WTC11 (cell line): Measurements from ENCODE around the gene RSPH1. TPM values are rescaled to one million over a fixed set of nuclear protein-coding genes. Genes with fewer than 3 reads are reported as not detected.

Source experiments
- ATAC-seq: fragments of 200-7000 bp; cut with Tn5 transposase; 2 replicates; pipeline ENCODE4 v1.10.0; 2021; ENCODE audit warnings: mild to moderate bottlenecking, moderate library complexity
- CTCF ChIA-PET: fragments of 300-600 bp; sonication (Branson Sonifier 250); formaldehyde crosslinking; loops from one replicate; lab custom pipeline; 2021; ENCODE audit warnings: antibody characterized with exemption; lab: Charles Lee
- POLR2A ChIA-PET: fragments of 350-600 bp; sonication (Branson Sonifier 250); formaldehyde crosslinking; loops from one replicate; lab custom pipeline; 2021; ENCODE audit warnings: antibody characterized with exemption; lab: Charles Lee
- DNase-seq: peaks from one replicate; pipeline ENCODE4 v3.0.0; 2021; ENCODE audit warnings: low spot score
- H3K27ac Mint-ChIP-seq: 2 replicates; pipeline ENCODE4 v1.8.0; 2021; ENCODE audit warnings: mixed read lengths
- H3K27me3 Mint-ChIP-seq: 2 replicates; pipeline ENCODE4 v1.8.0; 2021; ENCODE audit warnings: low read depth, mild to moderate bottlenecking, moderate library complexity, mixed read lengths
- H3K36me3 Mint-ChIP-seq: 2 replicates; pipeline ENCODE4 v1.8.0; 2021; ENCODE audit warnings: mixed read lengths
- H3K4me1 Mint-ChIP-seq: 2 replicates; pipeline ENCODE4 v1.8.0; 2022; ENCODE audit warnings: mixed read lengths
- H3K4me3 Mint-ChIP-seq: 2 replicates; pipeline ENCODE4 v1.8.0; 2021; ENCODE audit warnings: mild to moderate bottlenecking, moderate library complexity, mixed read lengths
- H3K9me3 Mint-ChIP-seq: 2 replicates; pipeline ENCODE4 v1.8.0; 2021; ENCODE audit warnings: mixed read lengths
- ATF1 ChIP-seq: sonication (generic); formaldehyde crosslinking; IDR thresholded peaks from 2 replicates; pipeline ENCODE4 v1.8.1; 2023; ENCODE audit warnings: mild to moderate bottlenecking, moderate library complexity, missing genetic modification reagents
- CREM ChIP-seq: sonication (generic); formaldehyde crosslinking; IDR thresholded peaks from 2 replicates; pipeline ENCODE4 v1.8.1; 2022; ENCODE audit warnings: mild to moderate bottlenecking, missing genetic modification reagents, moderate library complexity
- ELF4 ChIP-seq: sonication (generic); formaldehyde crosslinking; IDR thresholded peaks from 2 replicates; pipeline ENCODE4 v1.8.1; 2022; ENCODE audit warnings: low read depth, mild to moderate bottlenecking, moderate library complexity, missing genetic modification reagents
- ESRRA ChIP-seq: sonication (generic); formaldehyde crosslinking; IDR thresholded peaks from 2 replicates; pipeline ENCODE4 v1.8.1; 2022; ENCODE audit warnings: mild to moderate bottlenecking, missing genetic modification reagents, borderline replicate concordance
- GABPB1 ChIP-seq: sonication (generic); formaldehyde crosslinking; IDR thresholded peaks from 2 replicates; pipeline ENCODE4 v1.8.1; 2023; ENCODE audit warnings: mild to moderate bottlenecking, missing genetic modification reagents
- JUN ChIP-seq: sonication (generic); formaldehyde crosslinking; IDR thresholded peaks from 2 replicates; pipeline ENCODE4 v1.8.0; 2023; ENCODE audit warnings: mild to moderate bottlenecking, missing genetic modification reagents
- SMAD3 ChIP-seq: sonication (generic); formaldehyde crosslinking; IDR thresholded peaks from 2 replicates; pipeline ENCODE4 v1.8.0; 2022; ENCODE audit warnings: missing genetic modification reagents, mild to moderate bottlenecking, borderline replicate concordance
- SP1 ChIP-seq: sonication (generic); formaldehyde crosslinking; conservative IDR thresholded peaks from 2 replicates; pipeline ENCODE4 v1.8.1; 2022; ENCODE audit warnings: missing genetic modification reagents
- TEAD1 ChIP-seq: sonication (generic); formaldehyde crosslinking; IDR thresholded peaks from 2 replicates; pipeline ENCODE4 v1.8.0; 2022; ENCODE audit warnings: mild to moderate bottlenecking, missing genetic modification reagents
- ZNF121 ChIP-seq: sonication (generic); formaldehyde crosslinking; IDR thresholded peaks from 2 replicates; pipeline ENCODE4 v1.8.0; 2023; ENCODE audit warnings: missing genetic modification reagents
- ZNF263 ChIP-seq: sonication (generic); formaldehyde crosslinking; IDR thresholded peaks from 2 replicates; pipeline ENCODE4 v1.8.1; 2022; ENCODE audit warnings: low read depth, mild to moderate bottlenecking, moderate library complexity, missing genetic modification reagents
- total RNA-seq: library from RNA; stranded (reverse); gene quantifications from 3 replicates; pipeline ENCODE4 v1.2.3, GENCODE V29; 2021
- TF ChIP-seq, protein P1 (sequence below): sonication (generic); formaldehyde crosslinking; IDR thresholded peaks from 2 replicates; pipeline ENCODE4 v1.8.1; 2023; ENCODE audit warnings: mild to moderate bottlenecking, missing genetic modification reagents, borderline replicate concordance
- TF ChIP-seq, protein P2 (sequence below): sonication (generic); formaldehyde crosslinking; IDR thresholded peaks from 2 replicates; pipeline ENCODE4 v1.8.1; 2022; ENCODE audit warnings: missing genetic modification reagents, borderline replicate concordance
- TF ChIP-seq, protein P3 (sequence below): sonication (generic); formaldehyde crosslinking; IDR thresholded peaks from 2 replicates; pipeline ENCODE4 v1.8.0; 2022; ENCODE audit warnings: mild to moderate bottlenecking, missing genetic modification reagents
- TF ChIP-seq, protein P4 (sequence below): sonication (generic); formaldehyde crosslinking; IDR thresholded peaks from 2 replicates; pipeline ENCODE4 v1.8.0; 2023; ENCODE audit warnings: missing genetic modification reagents
- TF ChIP-seq, protein P5 (sequence below): sonication (generic); formaldehyde crosslinking; IDR thresholded peaks from 2 replicates; pipeline ENCODE4 v1.8.1; 2023; ENCODE audit warnings: mild to moderate bottlenecking, moderate library complexity, missing genetic modification reagents
- TF ChIP-seq, protein P6 (sequence below): fragments of 250-450 bp; sonication (Bioruptor Pico); conservative IDR thresholded peaks from 2 replicates; pipeline ENCODE4 v1.9.0; 2021; ENCODE audit warnings: mild to moderate bottlenecking
- TF ChIP-seq, protein P7 (sequence below): fragments of 250-450 bp; sonication (Bioruptor Pico); IDR thresholded peaks from 2 replicates; pipeline ENCODE4 v1.9.0; 2021; ENCODE audit warnings: mild to moderate bottlenecking
- TF ChIP-seq, protein P8 (sequence below): fragments of 250-450 bp; sonication (Bioruptor Pico); IDR thresholded peaks from 2 replicates; pipeline ENCODE4 v2.1.2; 2022; ENCODE audit warnings: mild to moderate bottlenecking, moderate library complexity
- TF ChIP-seq, protein P9 (sequence below): sonication (generic); formaldehyde crosslinking; IDR thresholded peaks from 2 replicates; pipeline ENCODE4 v1.8.0; 2023; ENCODE audit warnings: missing genetic modification reagents, mild to moderate bottlenecking, borderline replicate concordance

The RSPH1 gene
- total RNA-seq, 1 experiment from 2014 or later, result 0.11 TPM

DNA sequence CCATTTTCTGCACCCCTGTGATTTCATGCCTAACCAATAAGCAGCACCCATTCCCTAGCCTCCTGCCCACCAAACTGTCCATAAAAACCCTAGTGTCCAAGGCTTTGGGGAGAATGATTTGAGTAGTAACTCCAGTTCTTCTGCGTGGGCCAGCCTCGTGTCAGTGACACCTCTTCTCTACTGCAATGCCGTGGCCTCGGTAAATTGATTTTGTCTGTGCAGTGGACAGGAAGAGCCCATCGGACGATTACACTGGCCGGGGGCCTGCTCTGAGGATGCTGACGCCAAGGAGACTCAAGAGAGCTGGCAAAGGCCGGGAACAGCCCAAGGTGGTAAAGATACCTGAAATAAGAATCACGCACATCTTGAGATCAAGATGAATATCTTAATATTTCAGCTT is 29.3 kb downstream of the RSPH1 start:
- POLR2A ChIA-PET, result no interaction called here
- H3K27ac Mint-ChIP-seq, result no peak overlapping the region
- TF ChIP-seq, protein P1, sequence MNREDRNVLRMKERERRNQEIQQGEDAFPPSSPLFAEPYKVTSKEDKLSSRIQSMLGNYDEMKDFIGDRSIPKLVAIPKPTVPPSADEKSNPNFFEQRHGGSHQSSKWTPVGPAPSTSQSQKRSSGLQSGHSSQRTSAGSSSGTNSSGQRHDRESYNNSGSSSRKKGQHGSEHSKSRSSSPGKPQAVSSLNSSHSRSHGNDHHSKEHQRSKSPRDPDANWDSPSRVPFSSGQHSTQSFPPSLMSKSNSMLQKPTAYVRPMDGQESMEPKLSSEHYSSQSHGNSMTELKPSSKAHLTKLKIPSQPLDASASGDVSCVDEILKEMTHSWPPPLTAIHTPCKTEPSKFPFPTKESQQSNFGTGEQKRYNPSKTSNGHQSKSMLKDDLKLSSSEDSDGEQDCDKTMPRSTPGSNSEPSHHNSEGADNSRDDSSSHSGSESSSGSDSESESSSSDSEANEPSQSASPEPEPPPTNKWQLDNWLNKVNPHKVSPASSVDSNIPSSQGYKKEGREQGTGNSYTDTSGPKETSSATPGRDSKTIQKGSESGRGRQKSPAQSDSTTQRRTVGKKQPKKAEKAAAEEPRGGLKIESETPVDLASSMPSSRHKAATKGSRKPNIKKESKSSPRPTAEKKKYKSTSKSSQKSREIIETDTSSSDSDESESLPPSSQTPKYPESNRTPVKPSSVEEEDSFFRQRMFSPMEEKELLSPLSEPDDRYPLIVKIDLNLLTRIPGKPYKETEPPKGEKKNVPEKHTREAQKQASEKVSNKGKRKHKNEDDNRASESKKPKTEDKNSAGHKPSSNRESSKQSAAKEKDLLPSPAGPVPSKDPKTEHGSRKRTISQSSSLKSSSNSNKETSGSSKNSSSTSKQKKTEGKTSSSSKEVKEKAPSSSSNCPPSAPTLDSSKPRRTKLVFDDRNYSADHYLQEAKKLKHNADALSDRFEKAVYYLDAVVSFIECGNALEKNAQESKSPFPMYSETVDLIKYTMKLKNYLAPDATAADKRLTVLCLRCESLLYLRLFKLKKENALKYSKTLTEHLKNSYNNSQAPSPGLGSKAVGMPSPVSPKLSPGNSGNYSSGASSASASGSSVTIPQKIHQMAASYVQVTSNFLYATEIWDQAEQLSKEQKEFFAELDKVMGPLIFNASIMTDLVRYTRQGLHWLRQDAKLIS (CRISPR knock-in tag), result no peak
- TF ChIP-seq SMAD3, result no peak
- TF ChIP-seq ELF4, result no peak
- TF ChIP-seq, protein P2, sequence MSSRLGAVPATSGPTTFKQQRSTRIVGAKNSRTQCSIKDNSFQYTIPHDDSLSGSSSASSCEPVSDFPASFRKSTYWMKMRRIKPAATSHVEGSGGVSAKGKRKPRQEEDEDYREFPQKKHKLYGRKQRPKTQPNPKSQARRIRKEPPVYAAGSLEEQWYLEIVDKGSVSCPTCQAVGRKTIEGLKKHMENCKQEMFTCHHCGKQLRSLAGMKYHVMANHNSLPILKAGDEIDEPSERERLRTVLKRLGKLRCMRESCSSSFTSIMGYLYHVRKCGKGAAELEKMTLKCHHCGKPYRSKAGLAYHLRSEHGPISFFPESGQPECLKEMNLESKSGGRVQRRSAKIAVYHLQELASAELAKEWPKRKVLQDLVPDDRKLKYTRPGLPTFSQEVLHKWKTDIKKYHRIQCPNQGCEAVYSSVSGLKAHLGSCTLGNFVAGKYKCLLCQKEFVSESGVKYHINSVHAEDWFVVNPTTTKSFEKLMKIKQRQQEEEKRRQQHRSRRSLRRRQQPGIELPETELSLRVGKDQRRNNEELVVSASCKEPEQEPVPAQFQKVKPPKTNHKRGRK (CRISPR knock-in tag), result no peak
- TF ChIP-seq JUN (CRISPR knock-in tag), result no peak
- TF ChIP-seq, protein P3, sequence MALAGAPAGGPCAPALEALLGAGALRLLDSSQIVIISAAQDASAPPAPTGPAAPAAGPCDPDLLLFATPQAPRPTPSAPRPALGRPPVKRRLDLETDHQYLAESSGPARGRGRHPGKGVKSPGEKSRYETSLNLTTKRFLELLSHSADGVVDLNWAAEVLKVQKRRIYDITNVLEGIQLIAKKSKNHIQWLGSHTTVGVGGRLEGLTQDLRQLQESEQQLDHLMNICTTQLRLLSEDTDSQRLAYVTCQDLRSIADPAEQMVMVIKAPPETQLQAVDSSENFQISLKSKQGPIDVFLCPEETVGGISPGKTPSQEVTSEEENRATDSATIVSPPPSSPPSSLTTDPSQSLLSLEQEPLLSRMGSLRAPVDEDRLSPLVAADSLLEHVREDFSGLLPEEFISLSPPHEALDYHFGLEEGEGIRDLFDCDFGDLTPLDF (CRISPR knock-in tag), result no peak
- TF ChIP-seq SP1, result no peak
- TF ChIP-seq GABPB1 (CRISPR knock-in tag), result no peak
- TF ChIP-seq, protein P4, sequence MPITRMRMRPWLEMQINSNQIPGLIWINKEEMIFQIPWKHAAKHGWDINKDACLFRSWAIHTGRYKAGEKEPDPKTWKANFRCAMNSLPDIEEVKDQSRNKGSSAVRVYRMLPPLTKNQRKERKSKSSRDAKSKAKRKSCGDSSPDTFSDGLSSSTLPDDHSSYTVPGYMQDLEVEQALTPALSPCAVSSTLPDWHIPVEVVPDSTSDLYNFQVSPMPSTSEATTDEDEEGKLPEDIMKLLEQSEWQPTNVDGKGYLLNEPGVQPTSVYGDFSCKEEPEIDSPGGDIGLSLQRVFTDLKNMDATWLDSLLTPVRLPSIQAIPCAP, result no peak
- TF ChIP-seq, protein P5, sequence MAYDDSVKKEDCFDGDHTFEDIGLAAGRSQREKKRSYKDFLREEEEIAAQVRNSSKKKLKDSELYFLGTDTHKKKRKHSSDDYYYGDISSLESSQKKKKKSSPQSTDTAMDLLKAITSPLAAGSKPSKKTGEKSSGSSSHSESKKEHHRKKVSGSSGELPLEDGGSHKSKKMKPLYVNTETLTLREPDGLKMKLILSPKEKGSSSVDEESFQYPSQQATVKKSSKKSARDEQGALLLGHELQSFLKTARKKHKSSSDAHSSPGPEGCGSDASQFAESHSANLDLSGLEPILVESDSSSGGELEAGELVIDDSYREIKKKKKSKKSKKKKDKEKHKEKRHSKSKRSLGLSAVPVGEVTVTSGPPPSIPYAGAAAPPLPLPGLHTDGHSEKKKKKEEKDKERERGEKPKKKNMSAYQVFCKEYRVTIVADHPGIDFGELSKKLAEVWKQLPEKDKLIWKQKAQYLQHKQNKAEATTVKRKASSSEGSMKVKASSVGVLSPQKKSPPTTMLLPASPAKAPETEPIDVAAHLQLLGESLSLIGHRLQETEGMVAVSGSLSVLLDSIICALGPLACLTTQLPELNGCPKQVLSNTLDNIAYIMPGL (CRISPR knock-in tag), result no peak
- TF ChIP-seq TEAD1 (CRISPR knock-in tag), result no peak
- TF ChIP-seq ZNF263 (CRISPR knock-in tag), result no peak
- TF ChIP-seq ZNF121 (CRISPR knock-in tag), result no peak
- no peak for TF ChIP-seq ATF1 (CRISPR knock-in tag)
- TF ChIP-seq, protein P6, sequence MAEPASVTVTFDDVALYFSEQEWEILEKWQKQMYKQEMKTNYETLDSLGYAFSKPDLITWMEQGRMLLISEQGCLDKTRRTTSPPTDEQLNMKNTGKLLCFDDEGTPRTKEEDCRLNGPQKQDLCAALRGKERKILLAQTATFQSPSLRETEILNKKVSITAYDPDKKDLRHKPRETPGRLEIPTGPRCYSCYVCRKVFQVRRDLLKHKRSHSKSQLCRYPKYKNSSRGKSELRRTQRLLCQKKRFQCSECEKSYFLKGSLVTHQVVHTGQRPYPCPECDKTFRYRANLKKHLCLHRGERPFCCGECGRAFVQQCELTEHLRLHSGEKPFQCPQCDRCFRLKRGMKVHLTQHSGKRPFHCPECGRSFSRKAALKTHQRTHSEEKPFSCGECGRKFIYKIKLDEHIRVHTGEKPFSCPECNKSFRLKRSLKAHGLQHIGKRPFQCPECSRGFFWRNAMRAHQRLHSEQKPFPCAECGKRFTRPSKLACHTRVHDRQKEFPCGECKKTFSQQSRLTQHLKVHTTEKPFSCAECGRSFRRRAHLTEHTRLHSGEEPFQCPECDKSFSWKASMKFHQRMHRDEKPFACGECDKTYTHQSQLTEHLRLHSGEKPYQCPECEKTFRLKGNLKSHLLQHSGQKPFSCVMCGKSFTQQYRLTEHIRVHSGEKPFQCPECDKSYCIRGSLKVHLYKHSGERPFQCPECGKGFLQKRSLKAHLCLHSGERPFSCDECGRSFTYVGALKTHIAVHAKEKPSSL (CRISPR knock-in tag), result no peak
- TF ChIP-seq, protein P7, sequence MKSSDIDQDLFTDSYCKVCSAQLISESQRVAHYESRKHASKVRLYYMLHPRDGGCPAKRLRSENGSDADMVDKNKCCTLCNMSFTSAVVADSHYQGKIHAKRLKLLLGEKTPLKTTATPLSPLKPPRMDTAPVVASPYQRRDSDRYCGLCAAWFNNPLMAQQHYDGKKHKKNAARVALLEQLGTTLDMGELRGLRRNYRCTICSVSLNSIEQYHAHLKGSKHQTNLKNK, result no peak
- TF ChIP-seq, protein P8, sequence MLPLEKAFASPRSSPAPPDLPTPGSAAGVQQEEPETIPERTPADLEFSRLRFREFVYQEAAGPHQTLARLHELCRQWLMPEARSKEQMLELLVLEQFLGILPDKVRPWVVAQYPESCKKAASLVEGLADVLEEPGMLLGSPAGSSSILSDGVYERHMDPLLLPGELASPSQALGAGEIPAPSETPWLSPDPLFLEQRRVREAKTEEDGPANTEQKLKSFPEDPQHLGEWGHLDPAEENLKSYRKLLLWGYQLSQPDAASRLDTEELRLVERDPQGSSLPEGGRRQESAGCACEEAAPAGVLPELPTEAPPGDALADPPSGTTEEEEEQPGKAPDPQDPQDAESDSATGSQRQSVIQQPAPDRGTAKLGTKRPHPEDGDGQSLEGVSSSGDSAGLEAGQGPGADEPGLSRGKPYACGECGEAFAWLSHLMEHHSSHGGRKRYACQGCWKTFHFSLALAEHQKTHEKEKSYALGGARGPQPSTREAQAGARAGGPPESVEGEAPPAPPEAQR (CRISPR knock-in tag), result no peak
- no peak for TF ChIP-seq ESRRA
- TF ChIP-seq, protein P9, sequence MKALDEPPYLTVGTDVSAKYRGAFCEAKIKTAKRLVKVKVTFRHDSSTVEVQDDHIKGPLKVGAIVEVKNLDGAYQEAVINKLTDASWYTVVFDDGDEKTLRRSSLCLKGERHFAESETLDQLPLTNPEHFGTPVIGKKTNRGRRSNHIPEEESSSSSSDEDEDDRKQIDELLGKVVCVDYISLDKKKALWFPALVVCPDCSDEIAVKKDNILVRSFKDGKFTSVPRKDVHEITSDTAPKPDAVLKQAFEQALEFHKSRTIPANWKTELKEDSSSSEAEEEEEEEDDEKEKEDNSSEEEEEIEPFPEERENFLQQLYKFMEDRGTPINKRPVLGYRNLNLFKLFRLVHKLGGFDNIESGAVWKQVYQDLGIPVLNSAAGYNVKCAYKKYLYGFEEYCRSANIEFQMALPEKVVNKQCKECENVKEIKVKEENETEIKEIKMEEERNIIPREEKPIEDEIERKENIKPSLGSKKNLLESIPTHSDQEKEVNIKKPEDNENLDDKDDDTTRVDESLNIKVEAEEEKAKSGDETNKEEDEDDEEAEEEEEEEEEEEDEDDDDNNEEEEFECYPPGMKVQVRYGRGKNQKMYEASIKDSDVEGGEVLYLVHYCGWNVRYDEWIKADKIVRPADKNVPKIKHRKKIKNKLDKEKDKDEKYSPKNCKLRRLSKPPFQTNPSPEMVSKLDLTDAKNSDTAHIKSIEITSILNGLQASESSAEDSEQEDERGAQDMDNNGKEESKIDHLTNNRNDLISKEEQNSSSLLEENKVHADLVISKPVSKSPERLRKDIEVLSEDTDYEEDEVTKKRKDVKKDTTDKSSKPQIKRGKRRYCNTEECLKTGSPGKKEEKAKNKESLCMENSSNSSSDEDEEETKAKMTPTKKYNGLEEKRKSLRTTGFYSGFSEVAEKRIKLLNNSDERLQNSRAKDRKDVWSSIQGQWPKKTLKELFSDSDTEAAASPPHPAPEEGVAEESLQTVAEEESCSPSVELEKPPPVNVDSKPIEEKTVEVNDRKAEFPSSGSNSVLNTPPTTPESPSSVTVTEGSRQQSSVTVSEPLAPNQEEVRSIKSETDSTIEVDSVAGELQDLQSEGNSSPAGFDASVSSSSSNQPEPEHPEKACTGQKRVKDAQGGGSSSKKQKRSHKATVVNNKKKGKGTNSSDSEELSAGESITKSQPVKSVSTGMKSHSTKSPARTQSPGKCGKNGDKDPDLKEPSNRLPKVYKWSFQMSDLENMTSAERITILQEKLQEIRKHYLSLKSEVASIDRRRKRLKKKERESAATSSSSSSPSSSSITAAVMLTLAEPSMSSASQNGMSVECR (CRISPR knock-in tag), result no peak
- no peak for TF ChIP-seq CREM (CRISPR knock-in tag)
- TF ChIP-seq, all 79 proteins: peak for 0
- ATAC-seq (no peak), DNase-seq (no peak)
- Mint-ChIP-seq H3K9me3 (peaks cover 5% of the 10 kb centered on the region), H3K4me3 (no peak overlapping the region), H3K27me3 (peaks cover 1% of the 10 kb centered on the region), H3K36me3 (no peaks in the 10 kb centered on the region), H3K4me1 (peaks cover 54% of the 10 kb centered on the region)
- CTCF ChIA-PET, result interaction anchor here (0.6 to 2.2 kb wide), 28 partner anchors 11 to 208 kb away, joined by 3 to 9 read pairs (median 4); partner anchors contain the start of gene RSPH1
